ENCODE measurements around the gene C16orf54.
A peak's percentile ranks its signal among the peaks of the same experiment; 100 is the strongest.

DNA sequence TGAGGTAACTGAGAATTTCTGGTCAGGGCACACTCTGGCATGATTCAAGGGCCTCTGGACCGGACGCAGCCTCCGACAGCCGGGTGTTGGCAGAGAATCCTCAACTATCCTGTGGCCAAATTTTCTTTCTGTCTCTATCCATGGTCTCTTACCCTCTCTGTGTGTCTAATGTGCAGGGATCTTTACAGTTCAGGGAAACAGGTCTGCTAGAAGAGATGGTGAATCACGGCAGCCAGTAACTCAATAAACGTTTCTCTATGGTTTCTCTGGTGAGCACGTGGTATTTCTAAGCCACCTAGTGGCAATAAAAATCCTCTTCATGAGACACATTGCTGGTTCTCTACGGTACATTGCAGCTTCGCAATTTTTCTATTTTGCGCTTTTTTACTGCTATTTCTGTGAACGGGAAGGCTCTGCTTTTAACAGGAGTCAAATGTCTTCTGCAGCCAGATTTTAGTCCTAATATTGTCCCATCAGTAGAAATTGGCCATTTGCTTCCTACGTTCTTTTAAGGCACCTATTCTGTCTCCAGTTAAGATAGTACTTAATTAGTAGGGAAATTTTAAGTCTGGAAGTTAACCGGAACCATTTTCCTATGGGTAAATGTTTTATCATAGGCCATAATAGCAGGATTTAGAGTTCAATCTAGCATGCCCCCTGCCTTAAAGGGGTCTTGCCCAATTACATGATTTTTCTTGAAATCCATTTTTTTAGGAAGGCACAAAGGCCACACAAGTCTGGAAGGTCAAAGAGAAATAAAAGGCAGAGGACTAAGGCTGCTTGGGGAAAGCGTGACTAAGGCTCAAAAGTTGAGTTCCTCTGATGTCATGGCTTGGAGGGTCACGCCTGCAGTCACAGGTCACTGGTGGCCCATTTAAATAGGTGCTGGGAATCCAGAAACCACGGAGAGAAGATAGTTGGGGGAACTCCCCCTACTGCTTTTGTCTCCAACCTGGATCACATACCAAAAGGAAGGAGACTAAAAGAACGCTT lies 35.3 kb downstream of the C16orf54 start:
- no peak for TF ChIP-seq SP1 (IDR thresholded peaks at IDR 0.05; ENCODE audit: low read depth, low read length)
- TF ChIP-seq, protein P1, sequence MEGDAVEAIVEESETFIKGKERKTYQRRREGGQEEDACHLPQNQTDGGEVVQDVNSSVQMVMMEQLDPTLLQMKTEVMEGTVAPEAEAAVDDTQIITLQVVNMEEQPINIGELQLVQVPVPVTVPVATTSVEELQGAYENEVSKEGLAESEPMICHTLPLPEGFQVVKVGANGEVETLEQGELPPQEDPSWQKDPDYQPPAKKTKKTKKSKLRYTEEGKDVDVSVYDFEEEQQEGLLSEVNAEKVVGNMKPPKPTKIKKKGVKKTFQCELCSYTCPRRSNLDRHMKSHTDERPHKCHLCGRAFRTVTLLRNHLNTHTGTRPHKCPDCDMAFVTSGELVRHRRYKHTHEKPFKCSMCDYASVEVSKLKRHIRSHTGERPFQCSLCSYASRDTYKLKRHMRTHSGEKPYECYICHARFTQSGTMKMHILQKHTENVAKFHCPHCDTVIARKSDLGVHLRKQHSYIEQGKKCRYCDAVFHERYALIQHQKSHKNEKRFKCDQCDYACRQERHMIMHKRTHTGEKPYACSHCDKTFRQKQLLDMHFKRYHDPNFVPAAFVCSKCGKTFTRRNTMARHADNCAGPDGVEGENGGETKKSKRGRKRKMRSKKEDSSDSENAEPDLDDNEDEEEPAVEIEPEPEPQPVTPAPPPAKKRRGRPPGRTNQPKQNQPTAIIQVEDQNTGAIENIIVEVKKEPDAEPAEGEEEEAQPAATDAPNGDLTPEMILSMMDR (IDR thresholded peaks at IDR 0.05 in 2 of 3, conservative IDR thresholded peaks at IDR 0.05 in 1 of 3; ENCODE audit: control insufficient read depth in 2 of 3, extremely low read depth in 1 of 3, insufficient read depth in 1 of 3, low read depth in 3 of 3, low read length in 3 of 3) = peak; percentile 52 to 75 (median 58); a peak in 5 of 6 replicates
- TF ChIP-seq PRDM15 (CRISPR knock-in tag; IDR thresholded peaks at IDR 0.05) = no peak
- no peak for TF ChIP-seq NBN (IDR thresholded peaks at IDR 0.05)
- TF ChIP-seq POLR2AphosphoS2 (IDR thresholded peaks at IDR 0.05; ENCODE audit: low read depth, low read length) = no peak
- TF ChIP-seq, protein P2, sequence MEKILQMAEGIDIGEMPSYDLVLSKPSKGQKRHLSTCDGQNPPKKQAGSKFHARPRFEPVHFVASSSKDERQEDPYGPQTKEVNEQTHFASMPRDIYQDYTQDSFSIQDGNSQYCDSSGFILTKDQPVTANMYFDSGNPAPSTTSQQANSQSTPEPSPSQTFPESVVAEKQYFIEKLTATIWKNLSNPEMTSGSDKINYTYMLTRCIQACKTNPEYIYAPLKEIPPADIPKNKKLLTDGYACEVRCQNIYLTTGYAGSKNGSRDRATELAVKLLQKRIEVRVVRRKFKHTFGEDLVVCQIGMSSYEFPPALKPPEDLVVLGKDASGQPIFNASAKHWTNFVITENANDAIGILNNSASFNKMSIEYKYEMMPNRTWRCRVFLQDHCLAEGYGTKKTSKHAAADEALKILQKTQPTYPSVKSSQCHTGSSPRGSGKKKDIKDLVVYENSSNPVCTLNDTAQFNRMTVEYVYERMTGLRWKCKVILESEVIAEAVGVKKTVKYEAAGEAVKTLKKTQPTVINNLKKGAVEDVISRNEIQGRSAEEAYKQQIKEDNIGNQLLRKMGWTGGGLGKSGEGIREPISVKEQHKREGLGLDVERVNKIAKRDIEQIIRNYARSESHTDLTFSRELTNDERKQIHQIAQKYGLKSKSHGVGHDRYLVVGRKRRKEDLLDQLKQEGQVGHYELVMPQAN (conservative IDR thresholded peaks at IDR 0.05) = no peak
- no peak for TF ChIP-seq EZH2 (IDR thresholded peaks at IDR 0.05; ENCODE audit: borderline replicate concordance, control insufficient read depth, low read depth, low read length)
- TF ChIP-seq CHD1 (IDR thresholded peaks at IDR 0.05; ENCODE audit: low read depth, low read length) = no peak
- peak; percentile 50; the same call in 1 of the 2 replicates for TF ChIP-seq MXI1 (IDR thresholded peaks at IDR 0.05; ENCODE audit: low read depth, low read length)
- no peak for TF ChIP-seq MEF2A (IDR thresholded peaks at IDR 0.05; ENCODE audit: insufficient read depth, low read depth, low read length)
- TF ChIP-seq, protein P3, sequence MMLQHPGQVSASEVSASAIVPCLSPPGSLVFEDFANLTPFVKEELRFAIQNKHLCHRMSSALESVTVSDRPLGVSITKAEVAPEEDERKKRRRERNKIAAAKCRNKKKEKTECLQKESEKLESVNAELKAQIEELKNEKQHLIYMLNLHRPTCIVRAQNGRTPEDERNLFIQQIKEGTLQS (IDR thresholded peaks at IDR 0.05; ENCODE audit: borderline replicate concordance, extremely low read depth, low read depth, low read length) = peak; percentile 62; the same call in 1 of the 2 replicates
- no peak for TF ChIP-seq BRCA1 (IDR thresholded peaks at IDR 0.05; ENCODE audit: low read depth, low read length)
- no peak for TF ChIP-seq MYC (IDR thresholded peaks at IDR 0.05; ENCODE audit: insufficient read depth, insufficient read length, insufficient replicate concordance, low read length, severe bottlenecking)

Data from GM12878 (cell line).